Measurements from ENCODE around the gene CES4A.
A peak's percentile ranks its signal among the peaks of the same experiment; 100 is the strongest.

CES4A gene

GRCh38 chr16:67006930-67007658, 18.7 kb downstream of the CES4A start:
- TF ChIP-seq, protein P1, sequence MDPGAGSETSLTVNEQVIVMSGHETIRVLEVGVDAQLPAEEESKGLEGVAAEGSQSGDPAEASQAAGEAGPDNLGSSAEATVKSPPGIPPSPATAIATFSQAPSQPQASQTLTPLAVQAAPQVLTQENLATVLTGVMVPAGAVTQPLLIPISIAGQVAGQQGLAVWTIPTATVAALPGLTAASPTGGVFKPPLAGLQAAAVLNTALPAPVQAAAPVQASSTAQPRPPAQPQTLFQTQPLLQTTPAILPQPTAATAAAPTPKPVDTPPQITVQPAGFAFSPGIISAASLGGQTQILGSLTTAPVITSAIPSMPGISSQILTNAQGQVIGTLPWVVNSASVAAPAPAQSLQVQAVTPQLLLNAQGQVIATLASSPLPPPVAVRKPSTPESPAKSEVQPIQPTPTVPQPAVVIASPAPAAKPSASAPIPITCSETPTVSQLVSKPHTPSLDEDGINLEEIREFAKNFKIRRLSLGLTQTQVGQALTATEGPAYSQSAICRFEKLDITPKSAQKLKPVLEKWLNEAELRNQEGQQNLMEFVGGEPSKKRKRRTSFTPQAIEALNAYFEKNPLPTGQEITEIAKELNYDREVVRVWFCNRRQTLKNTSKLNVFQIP (CRISPR knock-in tag; IDR thresholded peaks at IDR 0.05; ENCODE audit: borderline replicate concordance, low read depth), result no peak
- no peak for TF ChIP-seq PPARA (CRISPR knock-in tag; IDR thresholded peaks at IDR 0.05; ENCODE audit: borderline replicate concordance)
- TF ChIP-seq, protein P2, sequence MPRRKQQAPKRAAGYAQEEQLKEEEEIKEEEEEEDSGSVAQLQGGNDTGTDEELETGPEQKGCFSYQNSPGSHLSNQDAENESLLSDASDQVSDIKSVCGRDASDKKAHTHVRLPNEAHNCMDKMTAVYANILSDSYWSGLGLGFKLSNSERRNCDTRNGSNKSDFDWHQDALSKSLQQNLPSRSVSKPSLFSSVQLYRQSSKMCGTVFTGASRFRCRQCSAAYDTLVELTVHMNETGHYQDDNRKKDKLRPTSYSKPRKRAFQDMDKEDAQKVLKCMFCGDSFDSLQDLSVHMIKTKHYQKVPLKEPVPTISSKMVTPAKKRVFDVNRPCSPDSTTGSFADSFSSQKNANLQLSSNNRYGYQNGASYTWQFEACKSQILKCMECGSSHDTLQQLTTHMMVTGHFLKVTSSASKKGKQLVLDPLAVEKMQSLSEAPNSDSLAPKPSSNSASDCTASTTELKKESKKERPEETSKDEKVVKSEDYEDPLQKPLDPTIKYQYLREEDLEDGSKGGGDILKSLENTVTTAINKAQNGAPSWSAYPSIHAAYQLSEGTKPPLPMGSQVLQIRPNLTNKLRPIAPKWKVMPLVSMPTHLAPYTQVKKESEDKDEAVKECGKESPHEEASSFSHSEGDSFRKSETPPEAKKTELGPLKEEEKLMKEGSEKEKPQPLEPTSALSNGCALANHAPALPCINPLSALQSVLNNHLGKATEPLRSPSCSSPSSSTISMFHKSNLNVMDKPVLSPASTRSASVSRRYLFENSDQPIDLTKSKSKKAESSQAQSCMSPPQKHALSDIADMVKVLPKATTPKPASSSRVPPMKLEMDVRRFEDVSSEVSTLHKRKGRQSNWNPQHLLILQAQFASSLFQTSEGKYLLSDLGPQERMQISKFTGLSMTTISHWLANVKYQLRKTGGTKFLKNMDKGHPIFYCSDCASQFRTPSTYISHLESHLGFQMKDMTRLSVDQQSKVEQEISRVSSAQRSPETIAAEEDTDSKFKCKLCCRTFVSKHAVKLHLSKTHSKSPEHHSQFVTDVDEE (CRISPR knock-in tag; IDR thresholded peaks at IDR 0.05), result no peak
- TF ChIP-seq RARB (CRISPR knock-in tag; IDR thresholded peaks at IDR 0.05), result no peak
- TF ChIP-seq, protein P3, sequence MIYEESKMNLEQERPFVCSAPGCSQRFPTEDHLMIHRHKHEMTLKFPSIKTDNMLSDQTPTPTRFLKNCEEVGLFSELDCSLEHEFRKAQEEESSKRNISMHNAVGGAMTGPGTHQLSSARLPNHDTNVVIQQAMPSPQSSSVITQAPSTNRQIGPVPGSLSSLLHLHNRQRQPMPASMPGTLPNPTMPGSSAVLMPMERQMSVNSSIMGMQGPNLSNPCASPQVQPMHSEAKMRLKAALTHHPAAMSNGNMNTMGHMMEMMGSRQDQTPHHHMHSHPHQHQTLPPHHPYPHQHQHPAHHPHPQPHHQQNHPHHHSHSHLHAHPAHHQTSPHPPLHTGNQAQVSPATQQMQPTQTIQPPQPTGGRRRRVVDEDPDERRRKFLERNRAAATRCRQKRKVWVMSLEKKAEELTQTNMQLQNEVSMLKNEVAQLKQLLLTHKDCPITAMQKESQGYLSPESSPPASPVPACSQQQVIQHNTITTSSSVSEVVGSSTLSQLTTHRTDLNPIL (CRISPR knock-in tag; IDR thresholded peaks at IDR 0.05; ENCODE audit: low read depth), result no peak
- TF ChIP-seq, protein P4, sequence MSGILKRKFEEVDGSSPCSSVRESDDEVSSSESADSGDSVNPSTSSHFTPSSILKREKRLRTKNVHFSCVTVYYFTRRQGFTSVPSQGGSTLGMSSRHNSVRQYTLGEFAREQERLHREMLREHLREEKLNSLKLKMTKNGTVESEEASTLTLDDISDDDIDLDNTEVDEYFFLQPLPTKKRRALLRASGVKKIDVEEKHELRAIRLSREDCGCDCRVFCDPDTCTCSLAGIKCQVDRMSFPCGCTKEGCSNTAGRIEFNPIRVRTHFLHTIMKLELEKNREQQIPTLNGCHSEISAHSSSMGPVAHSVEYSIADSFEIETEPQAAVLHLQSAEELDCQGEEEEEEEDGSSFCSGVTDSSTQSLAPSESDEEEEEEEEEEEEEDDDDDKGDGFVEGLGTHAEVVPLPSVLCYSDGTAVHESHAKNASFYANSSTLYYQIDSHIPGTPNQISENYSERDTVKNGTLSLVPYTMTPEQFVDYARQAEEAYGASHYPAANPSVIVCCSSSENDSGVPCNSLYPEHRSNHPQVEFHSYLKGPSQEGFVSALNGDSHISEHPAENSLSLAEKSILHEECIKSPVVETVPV (CRISPR knock-in tag; IDR thresholded peaks at IDR 0.05), result no peak
- no peak for TF ChIP-seq ISL1 (CRISPR knock-in tag; IDR thresholded peaks at IDR 0.05)
- TF ChIP-seq BACH2 (CRISPR knock-in tag; IDR thresholded peaks at IDR 0.05; ENCODE audit: borderline replicate concordance), result no peak
- TF ChIP-seq ZFP30 (CRISPR knock-in tag; IDR thresholded peaks at IDR 0.05), result no peak
- no peak for TF ChIP-seq OSR1 (CRISPR knock-in tag; IDR thresholded peaks at IDR 0.05)
- no peak for TF ChIP-seq CSDC2 (CRISPR knock-in tag; IDR thresholded peaks at IDR 0.05)
- TF ChIP-seq SNAI2 (CRISPR knock-in tag; IDR thresholded peaks at IDR 0.05), result no peak
- TF ChIP-seq TCF4 (CRISPR knock-in tag; IDR thresholded peaks at IDR 0.05; ENCODE audit: borderline replicate concordance), result no peak
- TF ChIP-seq ZNF565 (CRISPR knock-in tag; conservative IDR thresholded peaks at IDR 0.05; ENCODE audit: low read depth), result no peak
- no peak for TF ChIP-seq ZNF8 (CRISPR knock-in tag; IDR thresholded peaks at IDR 0.05)
- no peak for TF ChIP-seq PATZ1 (CRISPR knock-in tag; IDR thresholded peaks at IDR 0.05; ENCODE audit: borderline replicate concordance)
- TF ChIP-seq ZNF70 (CRISPR knock-in tag; IDR thresholded peaks at IDR 0.05), result no peak
- ATAC-seq, result peak; percentile 70

DNA sequence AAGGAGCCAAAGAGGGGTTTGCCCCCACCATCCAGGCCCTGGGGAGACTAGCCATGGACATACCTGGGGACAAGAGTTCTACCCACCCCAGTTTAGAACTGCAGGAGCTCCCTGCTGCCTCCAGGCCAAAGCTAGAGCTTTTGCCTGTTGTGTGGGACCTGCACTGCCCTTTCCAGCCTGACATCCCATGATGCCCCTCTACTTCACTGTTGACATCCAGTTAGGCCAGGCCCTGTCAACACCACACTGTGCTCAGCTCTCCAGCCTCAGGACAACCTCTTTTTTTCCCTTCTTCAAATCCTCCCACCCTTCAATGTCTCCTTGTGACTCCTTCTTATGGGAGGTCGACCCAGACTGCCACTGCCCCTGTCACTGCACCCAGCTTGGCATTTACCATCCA, 20.8 kb downstream of the CES4A start:
- TF ChIP-seq SNAI2 (CRISPR knock-in tag; IDR thresholded peaks at IDR 0.05) (no peak), PATZ1 (CRISPR knock-in tag; IDR thresholded peaks at IDR 0.05; ENCODE audit: borderline replicate concordance) (no peak), GLIS3 (CRISPR knock-in tag; IDR thresholded peaks at IDR 0.05) (no peak)
- no peak for ATAC-seq

GRCh38 chr16:67011274-67011673, 22.9 kb downstream of the CES4A start:
- TF ChIP-seq, protein P4 (CRISPR knock-in tag; IDR thresholded peaks at IDR 0.05), result no peak
- TF ChIP-seq ZFP3 (CRISPR knock-in tag; IDR thresholded peaks at IDR 0.05) (no peak), ISL1 (CRISPR knock-in tag; IDR thresholded peaks at IDR 0.05) (no peak), ARNTL (CRISPR knock-in tag; IDR thresholded peaks at IDR 0.05; ENCODE audit: borderline replicate concordance, low read depth) (no peak), TOX (CRISPR knock-in tag; IDR thresholded peaks at IDR 0.05; ENCODE audit: borderline replicate concordance) (no peak), CSDC2 (CRISPR knock-in tag; IDR thresholded peaks at IDR 0.05) (no peak), ESRRG (CRISPR knock-in tag; IDR thresholded peaks at IDR 0.05) (no peak)
- TF ChIP-seq, protein P1 (CRISPR knock-in tag; IDR thresholded peaks at IDR 0.05; ENCODE audit: borderline replicate concordance, low read depth), result no peak
- no peak for ATAC-seq
